AG20443 (cell line): Measurements from ENCODE around the gene LLGL1.
A peak's percentile ranks its signal among the peaks of the same experiment; 100 is the strongest.

Experiments
- DNase-seq: peaks from one replicate; pipeline ENCODE4 v3.0.0; 2012; ENCODE audit warnings: low spot score, mixed read lengths

The LLGL1 gene

DNA sequence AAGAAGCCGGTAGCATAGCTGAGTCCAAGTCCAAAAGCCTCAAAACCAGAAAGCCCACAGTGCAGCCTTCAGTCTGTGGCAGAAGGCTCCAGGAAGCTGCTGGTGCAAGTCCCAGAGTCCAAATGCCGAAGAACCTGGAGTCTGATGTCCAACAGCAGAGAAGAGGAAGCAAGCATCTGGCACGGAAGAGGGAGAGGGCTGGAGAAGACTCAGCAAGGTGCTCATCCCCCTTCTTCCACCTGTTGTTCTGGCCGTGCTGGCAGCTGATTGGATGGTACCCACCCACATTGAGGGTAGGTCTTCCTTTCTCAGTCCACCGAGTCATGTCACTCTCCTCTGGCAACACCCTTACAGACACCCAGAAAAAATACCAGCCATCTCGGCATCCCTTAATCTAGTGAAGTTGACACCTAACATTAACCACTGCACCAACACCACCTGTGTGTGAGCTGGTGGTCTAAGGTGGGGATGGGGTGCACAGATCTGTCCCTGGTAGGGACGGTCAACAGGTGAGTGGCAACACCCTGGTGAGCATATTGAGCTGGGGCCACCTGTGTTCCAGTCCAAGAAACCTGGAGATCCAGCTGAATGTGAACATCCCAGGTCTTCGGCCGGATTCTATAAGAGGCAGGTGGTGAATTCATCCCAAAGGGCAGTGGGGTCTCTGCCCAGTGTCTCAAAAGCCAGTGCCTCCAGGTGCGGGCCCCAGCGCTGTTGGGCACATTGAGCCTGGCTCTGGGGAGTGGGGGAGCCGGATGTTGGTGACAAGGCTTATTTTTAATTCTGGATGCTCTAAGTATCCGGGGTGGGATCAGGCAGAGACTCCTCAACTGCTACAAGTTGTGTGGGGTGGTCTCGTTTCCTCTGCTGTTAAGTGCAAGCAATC is 44.9 kb downstream of the LLGL1 start:
- no peak for DNase-seq

- DNase-seq: no peak
Measured at GRCh38 chr17:18277076-18277475, 51.6 kb downstream of the LLGL1 start.

DNA sequence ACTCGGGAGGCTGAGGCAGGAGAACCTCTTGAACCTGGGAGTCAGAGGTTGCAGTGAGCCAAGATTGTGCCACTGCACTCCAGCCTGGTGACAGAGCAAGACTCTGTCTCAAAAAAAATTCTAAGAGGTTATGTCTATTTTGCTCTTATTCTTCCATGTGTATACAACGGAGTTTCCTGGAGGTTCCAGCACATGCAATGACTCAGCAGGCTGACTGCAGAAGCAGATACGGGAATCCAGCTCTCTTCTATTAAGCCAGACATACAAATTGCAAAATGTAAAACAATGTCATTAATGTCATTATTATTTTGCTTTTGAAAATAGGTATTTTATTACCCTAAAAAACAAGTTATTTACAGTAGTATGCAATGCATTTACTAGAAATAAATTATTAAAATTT is 53.4 kb downstream of the LLGL1 start:
- DNase-seq: no peak

GRCh38 chr17:18280249-18280648 is 54.8 kb downstream of the LLGL1 start:
- DNase-seq: no peak

DNA sequence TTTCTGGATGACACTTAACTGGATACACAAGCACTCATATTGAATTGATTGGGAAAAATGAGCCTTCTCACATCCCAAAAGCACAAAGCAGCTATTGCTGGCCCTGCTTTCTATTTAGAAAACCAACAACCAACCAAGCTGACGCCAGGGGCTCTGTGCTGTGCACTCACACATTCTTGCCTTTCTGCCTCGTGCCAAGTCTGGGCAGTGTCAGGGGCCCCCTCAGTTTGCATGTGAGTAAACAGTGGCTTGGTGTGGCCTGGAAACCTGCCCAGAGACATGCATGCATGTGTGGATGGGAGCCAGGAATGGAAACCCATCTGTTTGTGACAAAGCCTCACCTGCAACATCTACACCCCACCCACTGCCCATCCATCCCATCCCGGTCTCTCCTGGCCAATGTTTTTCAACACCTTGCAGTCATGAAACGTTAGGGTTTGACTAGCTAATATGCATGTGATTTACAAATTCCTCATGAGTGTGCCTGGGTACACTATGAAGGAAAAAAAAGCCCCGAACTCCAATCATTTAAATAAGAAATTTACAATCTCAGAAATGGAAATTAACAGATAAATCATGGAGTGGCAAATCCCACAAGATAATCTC is 55.4 kb downstream of the LLGL1 start:
- DNase-seq: peak; percentile 32

DNA sequence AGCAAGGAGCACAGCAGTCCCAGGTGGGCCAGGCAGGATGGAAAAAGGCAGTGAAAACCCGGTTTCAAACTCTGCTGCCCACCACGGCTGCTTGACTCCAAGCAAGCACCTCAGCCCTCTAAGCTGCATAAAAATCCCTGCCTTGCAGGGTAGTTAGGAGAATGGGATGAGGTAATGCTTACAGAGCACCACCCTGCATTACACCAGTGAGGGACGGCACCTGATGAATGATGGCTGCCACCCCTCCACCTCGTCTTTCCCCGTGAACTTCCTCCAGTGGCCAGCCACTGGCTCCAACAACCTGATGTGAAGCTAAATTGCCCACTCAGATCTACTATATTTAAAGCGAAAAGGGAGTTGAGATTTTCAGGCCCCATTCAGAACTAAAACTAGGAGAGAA is 56.4 kb downstream of the LLGL1 start:
- no peak for DNase-seq

DNA sequence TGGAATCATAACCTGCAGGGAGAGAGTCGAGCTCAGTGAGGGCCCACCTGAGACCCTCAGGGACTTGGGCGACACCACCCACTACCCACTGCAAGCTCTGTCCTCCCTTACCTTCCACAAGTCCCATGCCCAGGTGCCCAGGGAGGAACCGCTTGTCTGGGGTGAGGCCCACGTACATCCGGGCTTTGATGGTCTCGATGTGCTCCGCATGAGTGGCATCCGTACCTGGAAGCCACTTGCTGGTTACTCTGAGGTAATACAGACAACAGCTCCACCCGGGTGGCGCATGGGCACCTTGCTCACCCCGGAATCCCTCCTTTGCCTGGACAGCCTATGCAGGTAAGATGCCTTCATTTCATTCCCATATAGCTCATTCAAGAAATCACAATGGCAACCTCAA is 59.9 kb downstream of the LLGL1 start:
- DNase-seq: no peak

- no peak for DNase-seq
Measured at GRCh38 chr17:18291718-18292540, 66.5 kb downstream of the LLGL1 start.
